Posterior cingulate gyrus (tissue), 11 donors: Measurements from ENCODE around the gene CCDC170.

ENCODE experiments used
- DNase-seq, 10 donors: peaks; one replicate each; pipeline versions ENCODE4 v3.0.0 to v3.0.0-alpha.2; 2020 to 2021; ENCODE audit warnings: mixed read lengths in 3 of 10
- intact Hi-C: fragments of 100-400 bp; cut with DNase I; formaldehyde crosslinking; loops from one replicate; pipeline ENCODE4 v1.15.1; 2023

CCDC170 gene

DNA sequence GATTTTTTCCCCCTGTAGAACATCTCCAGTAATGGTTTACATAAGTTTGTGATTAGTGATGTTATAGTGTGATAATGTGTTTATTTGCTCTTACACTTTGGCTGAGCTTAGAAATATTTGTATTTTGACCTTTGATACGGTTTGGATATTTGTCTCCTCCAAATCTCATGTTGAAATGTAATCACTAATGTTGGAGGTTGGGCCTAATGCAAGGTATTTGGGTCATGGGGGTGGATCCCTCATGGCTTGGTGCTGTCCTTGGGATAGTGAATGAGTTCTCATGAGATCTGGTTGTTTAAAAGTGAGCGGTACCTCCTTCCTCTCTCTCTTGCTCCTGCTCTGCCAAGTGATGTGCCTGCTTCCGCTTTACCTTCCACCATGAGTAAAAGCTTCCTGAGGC lies 147.2 kb downstream of the CCDC170 start:
- DNase-seq: no peak

DNA sequence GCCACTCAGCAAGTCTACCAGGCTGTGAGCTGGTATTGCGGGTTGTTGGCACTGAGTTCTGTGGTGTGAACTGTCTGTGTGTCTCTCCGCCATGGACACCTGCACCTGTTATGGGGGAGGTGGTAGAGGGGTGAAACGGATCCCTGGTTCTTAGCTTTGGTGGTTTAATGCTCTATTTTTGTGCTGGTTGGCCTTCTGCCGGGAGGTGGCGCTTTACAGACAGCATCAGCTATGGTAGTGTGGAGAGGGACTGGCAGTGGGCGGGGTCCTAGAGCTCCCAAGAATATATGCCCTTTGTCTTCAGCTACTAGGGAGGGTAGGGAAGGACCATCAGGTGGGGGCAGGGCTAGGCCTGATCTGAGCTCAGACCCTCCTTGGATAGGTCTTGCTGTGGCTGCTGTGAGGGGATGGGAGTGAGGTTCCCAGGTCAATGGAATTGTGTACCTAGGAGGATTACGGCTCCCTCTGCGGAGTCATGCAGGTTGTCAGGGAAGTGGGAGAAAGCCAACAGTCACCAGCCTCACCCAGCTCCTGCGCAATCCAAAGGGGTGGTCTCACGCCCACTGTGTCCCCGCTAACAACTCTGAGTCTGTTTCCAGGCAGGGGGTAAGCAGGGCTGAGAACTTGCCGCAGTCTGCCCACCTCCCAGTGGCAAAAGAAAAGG lies 154.3 kb downstream of the CCDC170 start:
- intact Hi-C loops: no loop called here
- no peak for DNase-seq

More for the DNA sequence above, 147.2 kb downstream of the CCDC170 start:
- intact Hi-C loops: no loop called here

- DNase-seq: no peak
- intact Hi-C loops: no loop called here
Observed at GRCh38 chr6:151649835-151650234, 156.0 kb downstream of the CCDC170 start.

DNA sequence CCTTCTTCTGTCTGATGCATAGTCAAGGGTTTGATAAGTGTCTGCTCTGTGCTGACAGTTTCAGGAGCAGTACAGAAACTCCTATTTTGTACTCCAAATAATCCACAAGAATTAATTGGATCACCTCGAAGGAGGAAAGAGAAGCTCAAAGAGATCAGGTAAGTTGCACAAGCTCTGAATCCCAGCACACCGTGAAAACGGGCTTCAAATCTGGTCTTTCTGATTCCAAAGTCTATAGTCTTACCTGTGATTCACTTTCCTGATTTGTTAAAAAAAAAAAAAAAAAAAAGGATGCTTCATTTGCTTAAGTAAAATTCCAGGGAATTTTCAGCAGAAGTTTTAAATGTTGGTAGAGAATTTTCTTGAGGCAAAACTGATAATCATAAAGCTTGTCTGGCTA lies 157.8 kb downstream of the CCDC170 start:
- no peak for DNase-seq
- intact Hi-C loops: no loop called here

DNA sequence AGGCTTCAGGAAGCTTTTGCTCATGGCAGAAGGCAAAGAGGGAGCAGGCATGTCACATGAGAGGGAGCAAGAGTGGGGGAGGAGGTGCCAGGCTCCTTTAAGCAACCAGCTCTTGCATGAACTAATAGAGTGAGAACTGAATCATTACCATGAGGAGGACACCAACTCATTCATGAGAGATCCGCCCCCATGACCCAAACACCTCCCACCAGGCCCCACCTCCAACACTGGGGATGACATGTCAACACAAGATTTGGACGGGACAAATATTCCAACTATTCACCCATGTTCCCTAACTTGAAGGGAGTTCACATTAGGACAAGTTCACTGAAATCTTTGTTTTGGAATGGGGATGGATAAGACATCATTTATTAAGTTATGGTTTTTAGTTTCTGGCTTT lies 158.5 kb downstream of the CCDC170 start:
- DNase-seq: no peak
- intact Hi-C loops: no loop called here

DNA sequence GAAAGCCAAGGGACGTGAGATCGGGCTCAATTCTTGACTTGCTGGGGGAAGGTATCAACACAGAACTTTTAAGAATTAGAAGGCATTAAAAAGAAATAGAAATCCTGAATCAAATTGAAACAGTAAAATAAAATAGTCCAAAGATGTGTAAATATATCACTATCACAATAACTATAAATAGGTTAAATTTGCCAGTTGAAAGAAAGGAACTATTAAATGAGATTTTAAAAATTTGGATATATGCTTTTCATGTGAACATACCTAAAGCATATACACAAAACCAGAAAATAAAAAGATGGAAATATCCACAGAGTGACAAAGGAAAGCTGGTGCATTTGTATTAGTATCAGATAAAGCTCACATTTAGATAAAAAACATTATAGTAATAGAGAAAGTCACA lies 161.3 kb downstream of the CCDC170 start:
- intact Hi-C loops: no loop called here
- no peak for DNase-seq

GRCh38 chr6:151656392-151656791 lies 162.6 kb downstream of the CCDC170 start:
- no peak for DNase-seq
- intact Hi-C loops: no loop called here

GRCh38 chr6:151658091-151658490 lies 164.3 kb downstream of the CCDC170 start:
- intact Hi-C loops: no loop called here

GRCh38 chr6:151659212-151659611 lies 165.4 kb downstream of the CCDC170 start:
- DNase-seq: no peak
- intact Hi-C loops: no loop called here

More at GRCh38 chr6:151658091-151658490, 164.3 kb downstream of the CCDC170 start:
- DNase-seq: no peak

DNA sequence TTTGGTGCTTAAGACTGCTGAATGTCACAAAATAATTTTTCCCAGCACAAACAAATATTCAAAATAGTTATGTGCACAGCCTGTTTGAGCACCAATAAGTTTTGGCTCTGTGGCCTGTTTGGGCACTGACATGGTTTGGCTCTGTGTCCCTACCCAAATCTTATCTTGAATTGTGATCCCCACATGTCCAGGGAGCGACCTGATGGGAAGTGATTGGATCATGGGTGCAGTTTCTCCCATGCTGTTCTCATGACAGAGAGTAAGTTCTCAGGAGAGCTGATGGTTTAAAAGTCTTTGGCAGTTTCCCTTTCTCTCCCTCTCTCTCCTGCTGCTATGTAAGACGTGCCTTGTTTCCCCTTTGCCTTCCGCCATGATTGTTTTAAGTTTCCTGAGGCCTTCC lies 167.7 kb downstream of the CCDC170 start:
- no peak for DNase-seq
- intact Hi-C loops: no loop called here

DNA sequence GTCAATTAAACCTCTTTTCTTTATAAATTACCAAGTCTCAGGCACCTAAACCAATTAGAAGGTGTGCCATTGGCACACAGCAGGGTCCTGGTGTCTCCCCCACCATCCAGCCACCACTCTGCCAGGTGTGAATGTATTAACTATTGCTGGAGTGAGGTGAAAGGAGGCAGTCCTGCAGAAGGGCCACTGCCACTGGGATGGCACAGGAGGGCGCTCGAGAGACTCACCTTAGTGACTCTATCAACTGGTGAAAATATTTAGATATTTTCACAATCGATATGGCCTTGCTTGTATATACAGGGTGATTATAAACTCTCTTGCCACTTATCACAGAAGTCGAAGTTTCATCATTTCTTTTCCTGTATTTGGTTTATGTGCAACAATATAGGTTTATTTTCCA lies 168.1 kb downstream of the CCDC170 start:
- no peak for DNase-seq
- intact Hi-C loops: no loop called here

DNA sequence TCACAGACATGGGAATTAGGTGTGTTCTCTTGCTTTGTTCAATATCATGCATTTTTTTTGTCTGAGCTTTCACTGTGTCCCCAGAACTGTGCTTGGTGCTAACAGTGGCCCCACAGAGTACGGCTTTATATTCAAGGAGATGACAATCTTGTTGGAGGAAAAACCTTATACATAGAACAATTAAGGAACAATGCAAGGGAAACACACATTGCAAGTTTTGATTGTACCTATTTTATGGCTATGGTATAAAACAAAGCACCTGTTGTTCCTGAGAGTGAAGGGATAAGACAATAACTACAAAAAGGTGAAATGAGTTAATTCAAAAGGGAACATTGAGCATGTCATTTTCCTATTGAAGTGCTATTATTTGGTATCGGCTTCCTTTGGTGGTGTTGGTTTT lies 169.7 kb downstream of the CCDC170 start:
- intact Hi-C loops: no loop called here
- no peak for DNase-seq

DNA sequence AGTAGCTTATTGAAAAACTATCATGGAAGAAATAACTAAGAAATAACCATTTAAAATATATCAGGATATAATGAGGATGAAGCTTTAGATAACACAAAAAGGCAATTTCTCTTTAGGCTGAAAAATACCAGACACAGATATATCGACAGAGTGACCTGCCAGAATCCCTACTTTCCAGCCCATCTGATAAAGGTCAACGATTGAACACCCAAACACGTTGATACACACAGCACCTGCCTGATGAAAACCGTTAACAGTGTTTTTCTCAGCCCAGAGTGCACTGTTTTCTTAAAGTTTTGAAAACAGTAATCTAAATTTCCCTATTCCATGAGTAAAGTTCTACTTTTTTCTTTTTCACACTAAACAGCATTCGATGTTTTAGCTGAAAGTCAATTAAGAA lies 170.6 kb downstream of the CCDC170 start:
- intact Hi-C loops: no loop called here
- DNase-seq: no peak

- intact Hi-C loops: no loop called here
- no peak for DNase-seq
Observed at GRCh38 chr6:151665329-151665728, 171.5 kb downstream of the CCDC170 start.

DNA sequence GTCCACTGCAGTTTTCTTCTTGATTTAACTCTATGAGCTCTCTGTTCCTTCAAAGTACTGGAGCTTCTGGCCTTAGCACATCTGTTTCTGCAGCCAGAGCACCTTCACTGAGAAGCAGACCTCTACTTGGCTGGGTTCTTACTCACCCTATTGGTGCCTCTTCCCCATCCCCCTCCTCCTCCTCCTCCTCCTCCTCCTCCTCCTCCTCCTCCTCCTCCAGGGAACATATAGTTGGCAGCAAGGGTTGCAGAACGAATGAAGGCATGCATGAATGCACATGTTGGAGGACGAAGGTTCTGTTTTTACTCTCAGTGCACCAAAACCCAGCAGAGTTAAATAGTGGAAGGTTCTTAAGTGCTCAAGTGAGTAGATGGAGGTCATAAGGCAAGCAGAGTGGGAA lies 172.7 kb downstream of the CCDC170 start:
- intact Hi-C loops: no loop called here
- DNase-seq: no peak

- DNase-seq: no peak
- intact Hi-C loops: no loop called here
Observed at GRCh38 chr6:151669208-151669560, 175.4 kb downstream of the CCDC170 start.

DNA sequence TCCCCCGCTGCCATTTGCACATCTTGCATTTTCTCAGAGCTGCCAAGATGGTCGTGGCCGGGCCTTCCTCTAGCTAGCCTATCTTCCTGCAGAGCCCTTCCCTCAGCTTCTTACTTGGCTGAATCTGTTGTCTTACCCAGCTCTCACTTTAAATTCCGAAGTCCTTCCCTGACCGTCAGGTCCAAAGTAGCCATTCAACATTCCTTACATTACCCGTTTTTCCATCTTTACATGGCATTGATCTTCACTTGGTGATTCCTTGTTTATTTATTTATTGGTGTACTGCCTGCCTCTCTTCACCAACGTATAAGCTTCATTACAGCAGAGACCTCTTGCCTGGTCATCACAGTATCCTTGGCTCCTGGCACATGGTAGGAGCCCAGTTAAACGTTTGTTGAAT lies 176.3 kb downstream of the CCDC170 start:
- intact Hi-C loops: no loop called here
- no peak for DNase-seq
